GM19328 (cell line): Measurements from ENCODE around the gene FAM72C.
"Not testable (repeated sequence)": the region's sequence is repeated elsewhere in the genome, so short reads cannot be mapped to it uniquely, and the experiment has no call there.

ENCODE experiments used
- ATAC-seq: cut with Tn5 transposase; IDR thresholded peaks from one replicate; pipeline ENCODE4 v1.9.1; 2021; ENCODE audit warnings: mild to moderate bottlenecking, moderate library complexity; ENCODE audit not compliant: unreplicated experiment

Gene FAM72C

DNA sequence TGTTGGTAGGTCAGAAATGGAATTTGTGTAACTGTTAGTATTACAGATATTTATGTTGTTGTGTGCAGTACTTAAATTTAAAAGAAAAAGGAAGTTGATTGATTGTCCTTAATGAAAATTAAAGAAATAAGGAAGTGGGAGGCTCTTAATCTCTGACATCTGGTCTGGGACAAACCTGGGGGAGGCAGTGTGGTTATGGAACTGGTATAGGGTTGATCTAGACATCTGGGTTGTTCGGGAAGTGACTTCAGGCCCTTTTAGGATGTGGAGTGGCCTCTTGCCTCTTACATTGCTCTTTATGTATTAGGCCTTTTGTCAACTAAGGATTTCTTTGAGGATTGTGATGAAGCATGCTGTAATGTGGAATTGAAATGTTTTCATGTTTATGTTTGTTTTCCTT is 16.1 kb upstream of the FAM72C start:
- ATAC-seq = not testable (repeated sequence)

DNA sequence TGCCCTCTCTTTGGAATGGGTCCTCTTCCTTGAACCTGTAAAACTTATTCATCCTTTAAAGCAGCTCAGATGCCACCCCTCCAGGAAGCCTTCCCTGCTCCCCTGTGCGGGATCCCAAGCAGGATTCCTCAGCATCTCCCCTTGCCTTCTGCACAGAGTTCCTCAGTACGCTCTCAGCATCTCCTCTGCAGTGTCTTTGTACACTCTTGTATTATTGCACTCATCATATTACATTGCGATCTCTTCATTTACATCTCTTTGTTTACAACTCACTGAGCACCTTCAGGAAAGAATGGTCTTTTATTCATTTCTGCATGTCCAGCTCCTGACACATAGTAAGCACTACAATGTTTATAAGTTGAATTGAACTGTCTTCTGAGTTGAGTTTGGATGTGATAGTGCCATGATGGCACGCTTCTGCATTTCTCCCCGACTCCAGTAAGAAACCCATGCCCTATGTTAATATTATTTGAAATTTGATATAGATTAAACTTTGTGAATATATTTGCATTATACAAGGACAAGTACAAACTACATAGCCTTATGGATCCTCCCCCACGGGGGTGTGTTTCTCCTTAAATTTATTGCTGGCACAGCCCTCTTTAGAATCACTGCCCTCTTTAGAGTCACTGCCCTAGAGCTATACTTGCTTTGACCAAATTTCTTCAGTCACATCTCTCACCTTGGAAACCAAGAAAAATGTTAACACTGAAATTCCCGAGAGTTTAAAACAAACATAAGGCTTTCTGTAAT is 13.1 kb upstream of the FAM72C start:
- not testable (repeated sequence) for ATAC-seq

DNA sequence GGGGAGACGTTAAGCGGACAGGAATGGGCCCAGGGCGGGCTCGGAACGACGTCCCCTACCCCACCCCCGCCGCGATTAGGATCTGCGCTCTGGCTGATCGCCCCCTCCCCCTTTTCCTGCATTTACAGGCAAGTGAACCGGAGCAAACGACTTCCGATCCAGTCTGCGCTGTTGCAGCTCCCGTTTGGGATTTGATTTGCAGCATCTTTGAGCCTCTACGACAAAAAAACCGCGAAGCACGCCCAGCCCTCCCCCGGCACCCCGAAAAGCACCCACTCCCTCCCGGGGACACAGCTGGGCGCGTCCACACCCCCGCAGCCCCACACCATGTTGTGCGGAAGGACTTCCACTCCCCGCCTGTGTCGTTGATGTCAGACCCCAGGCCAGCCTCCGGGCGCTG is 2.6 kb upstream of the FAM72C start:
- not testable (repeated sequence) for ATAC-seq

DNA sequence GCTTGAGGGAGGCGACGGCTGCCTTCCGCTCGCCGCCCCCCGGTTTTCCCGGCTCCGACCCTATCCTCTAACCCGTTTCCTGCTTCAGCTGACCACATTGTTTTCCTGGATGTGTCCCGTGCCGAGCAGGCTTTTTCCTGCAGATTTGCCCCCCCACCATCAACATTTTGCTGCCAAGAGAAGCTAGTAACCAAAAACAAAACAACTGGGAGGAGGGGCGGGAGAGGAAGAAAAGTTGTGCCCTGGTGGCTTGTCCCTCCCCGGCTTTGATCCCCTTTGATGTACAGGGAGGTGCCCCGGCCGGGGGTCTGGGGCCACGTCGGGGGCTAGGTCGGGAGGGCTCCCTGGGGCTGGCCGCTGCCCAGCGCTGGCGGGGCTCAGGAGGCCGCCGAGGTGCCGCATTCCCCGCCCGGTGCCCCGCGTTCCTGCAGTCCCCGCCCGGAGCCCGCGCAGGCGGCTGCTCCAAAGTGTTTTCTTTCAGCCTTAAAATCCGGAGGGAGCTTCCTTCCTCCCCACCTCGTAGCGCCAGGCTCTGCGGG is 2.2 kb upstream of the FAM72C start:
- not testable (repeated sequence) for ATAC-seq

DNA sequence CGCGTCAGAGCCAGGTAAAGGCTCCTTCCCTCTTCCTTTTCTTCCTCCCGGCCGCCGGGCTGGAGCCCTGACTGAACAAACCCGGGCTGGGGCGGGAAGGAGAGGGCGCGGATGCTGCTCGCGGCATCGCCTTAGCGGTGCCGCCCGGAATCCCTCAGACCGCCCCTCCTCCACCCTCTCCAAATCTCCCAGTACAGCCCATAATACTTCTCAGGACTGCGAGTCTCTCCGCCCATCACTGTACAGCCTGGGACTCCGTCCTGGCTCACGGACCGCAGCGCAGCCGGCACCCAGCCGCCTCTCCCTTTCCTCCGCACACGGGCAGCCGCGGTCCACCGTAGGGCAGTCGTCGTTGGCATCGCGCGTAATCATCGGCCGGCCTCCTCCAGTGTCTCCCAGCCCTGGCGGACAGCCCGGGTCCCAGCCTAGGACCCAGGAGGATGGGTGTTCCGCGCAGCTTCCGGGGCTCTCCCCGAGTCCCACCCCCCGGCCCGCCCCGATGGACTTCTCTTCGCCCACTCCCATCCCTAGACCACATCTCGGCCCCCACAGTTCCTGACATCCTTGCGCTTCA is 1.1 kb upstream of the FAM72C start:
- peak; percentile 5 for ATAC-seq

DNA sequence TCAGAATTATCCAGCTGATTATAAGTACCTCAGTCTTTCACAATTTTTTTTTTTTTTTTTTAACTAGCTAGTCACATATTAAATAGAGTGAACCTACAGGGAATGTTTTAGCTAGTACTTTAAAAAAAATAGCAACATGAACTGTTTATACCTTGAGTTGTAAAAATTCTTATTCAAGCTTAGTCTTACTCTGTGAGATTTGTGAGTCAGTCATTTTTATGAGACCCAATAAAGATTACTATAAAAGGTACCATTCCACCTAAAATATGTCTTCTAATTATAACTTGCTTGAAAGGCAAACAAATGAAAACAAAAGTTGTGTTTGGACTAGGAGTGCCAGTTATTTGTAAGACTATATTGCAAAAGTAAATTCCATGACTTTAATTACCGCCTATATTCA is 5.9 kb downstream of the FAM72C start:
- not testable (repeated sequence) for ATAC-seq

DNA sequence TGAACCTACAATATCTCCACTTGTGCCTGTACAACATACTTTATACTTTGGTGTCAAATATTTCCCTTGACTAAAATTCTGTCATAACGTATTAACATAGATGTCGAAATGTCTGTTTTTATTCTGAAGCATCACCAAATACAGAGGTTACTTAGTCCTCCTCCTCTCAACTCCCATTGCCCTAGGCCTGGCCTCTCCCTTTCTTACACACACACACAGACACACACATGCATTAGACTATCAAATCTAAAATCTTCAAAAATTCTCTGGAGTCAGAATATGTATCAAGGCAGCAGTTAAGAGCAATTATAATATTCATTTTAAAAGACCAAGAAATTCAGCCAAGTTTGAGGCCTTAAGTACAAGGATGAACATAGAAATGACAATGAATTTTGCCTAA is 7.5 kb downstream of the FAM72C start:
- not testable (repeated sequence) for ATAC-seq

DNA sequence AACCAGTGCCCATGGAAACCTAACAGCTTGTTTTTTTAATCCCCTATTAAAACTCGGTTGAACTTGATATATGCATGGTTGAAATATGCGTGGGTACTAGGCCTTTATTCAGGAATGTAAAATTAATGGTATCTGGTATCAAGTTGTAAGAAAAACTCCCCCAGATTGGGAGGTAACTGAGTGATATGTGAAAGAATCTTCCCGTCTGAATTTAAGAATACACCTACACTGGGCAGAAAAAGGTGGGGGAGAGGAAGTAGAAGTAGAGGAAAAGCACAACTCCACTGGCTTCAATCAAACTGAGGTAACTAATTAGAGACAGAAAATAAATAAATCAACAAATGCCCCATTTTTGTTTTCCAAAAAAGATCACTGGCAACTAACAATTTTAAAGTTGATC is 15.9 kb downstream of the FAM72C start:
- ATAC-seq = not testable (repeated sequence)

DNA sequence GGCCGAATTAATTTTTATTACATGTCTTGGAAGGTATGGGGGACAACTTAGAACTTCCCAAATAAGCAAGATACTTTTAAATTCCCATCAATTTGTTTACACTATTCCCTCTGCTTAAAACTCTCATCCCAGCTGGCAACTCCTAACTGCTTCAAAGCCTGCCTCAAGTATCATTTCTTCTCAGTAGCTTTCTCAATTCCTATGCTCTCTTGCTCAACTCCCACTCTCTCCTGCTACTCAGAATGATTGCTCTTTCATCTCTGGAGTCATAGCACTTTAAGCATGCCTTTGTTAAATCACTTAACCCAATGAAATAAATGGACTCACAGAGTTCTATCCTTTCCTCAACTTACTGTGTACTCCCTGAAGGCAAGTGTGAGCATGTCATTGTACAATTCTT is 18.9 kb downstream of the FAM72C start:
- not testable (repeated sequence) for ATAC-seq

DNA sequence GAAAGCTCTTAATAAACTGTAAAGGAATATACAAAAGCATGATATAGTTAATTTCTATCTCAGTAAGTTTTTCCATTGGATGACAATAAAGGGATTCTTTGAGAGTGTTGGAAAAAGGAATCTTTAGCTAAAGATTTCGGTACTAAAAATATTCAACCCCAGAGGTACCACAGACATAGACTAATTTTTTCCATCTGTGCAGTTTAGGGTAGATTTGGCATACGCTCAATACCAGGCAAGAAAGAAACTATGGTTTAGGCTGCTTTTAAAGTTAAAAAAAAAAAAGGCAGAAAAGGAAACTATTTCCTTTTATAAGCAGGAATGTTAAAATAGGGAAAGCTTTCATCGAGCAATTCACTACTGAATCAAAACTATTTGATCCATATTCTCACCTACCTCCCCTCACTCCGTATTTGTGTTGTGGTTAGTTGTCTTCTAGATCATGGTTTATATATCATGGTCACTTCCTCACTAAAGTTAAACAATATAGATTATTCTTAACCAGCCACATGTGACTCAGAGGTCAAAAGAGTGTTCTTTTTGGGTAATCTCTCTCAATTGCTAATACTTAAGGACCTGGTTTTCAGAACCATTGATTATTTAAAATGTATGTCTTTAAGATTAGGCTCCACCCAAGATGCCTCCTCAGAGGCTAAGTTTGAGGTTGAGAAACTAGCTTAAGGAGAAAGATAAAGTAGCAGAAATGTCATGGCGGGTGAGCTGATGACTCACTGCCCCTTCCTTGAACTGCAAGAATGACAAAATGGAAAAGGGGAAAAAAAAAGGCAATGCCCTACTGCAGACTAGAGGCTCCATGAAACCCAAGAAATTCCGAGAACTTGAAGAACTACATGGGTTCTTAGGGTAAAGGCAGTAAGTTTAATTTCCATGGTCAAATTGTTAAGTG is 20.0 kb downstream of the FAM72C start:
- ATAC-seq = not testable (repeated sequence)

DNA sequence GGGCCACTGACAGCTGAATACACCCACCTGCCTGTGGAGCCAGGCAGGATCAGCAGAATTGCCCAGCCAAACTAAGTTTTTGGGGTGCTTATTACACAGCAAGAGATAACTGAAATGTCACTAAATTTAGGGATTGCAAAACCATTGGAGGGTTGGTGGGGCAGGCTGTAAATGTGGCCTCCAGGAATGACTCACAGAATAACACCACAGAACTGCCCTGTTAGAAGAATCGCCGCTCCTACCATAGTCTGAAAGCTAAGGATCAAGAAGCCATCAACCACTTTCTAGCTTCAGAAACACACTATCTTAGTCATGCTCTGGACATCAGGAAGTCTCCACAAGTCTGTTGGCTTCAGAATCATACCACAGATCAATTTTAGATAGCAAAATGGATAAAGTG is 24.0 kb downstream of the FAM72C start:
- ATAC-seq = not testable (repeated sequence)

DNA sequence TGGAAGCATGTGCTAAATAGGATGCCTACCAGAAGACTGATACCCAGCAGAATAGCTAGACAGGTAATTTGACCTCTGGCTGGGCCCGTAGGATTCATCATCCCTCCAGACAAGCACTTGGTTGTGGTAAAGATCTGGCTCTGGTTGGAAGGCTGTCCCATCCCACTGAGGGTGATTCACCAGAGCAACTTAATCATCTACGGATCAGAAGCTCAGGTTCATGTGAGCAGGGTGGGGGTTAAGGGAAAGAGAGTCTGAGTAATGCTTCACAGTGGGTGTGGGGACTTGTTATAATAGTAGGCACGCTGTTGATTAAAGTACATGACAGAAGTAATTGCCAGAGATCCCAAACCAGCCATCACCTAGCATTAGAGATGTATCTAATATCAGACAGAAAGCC is 26.5 kb downstream of the FAM72C start:
- ATAC-seq = not testable (repeated sequence)

DNA sequence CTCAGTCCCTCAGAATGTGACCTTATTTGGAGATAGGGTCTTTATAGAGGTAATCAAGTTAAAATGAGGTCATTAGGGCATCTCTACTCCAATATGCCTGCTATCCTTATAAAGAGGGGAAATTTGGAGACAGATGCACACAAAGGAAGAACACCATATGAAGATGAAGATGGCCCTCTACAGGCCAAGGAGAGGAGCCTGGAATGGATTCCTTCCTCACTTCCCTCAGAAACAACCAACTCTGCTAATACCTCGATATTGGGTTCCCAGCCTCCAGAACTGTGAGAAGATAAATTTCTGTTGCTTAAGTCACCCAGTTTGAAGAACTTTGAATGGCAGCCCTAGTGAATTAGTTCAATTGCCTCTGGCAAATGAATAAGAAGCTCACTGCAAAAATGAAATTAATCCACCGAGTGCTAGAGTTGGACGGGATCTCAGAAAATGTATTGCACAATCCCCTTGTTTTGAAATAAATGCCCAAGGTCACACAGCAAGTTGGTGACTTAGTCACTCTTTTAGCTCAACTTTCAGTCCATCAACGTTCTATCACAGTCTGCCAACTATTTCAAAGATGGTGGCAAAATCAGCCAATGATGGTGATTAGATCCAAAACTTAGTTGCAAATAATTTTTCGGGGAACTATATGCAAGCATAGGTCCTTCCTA is 27.1 kb downstream of the FAM72C start:
- ATAC-seq = not testable (repeated sequence)

DNA sequence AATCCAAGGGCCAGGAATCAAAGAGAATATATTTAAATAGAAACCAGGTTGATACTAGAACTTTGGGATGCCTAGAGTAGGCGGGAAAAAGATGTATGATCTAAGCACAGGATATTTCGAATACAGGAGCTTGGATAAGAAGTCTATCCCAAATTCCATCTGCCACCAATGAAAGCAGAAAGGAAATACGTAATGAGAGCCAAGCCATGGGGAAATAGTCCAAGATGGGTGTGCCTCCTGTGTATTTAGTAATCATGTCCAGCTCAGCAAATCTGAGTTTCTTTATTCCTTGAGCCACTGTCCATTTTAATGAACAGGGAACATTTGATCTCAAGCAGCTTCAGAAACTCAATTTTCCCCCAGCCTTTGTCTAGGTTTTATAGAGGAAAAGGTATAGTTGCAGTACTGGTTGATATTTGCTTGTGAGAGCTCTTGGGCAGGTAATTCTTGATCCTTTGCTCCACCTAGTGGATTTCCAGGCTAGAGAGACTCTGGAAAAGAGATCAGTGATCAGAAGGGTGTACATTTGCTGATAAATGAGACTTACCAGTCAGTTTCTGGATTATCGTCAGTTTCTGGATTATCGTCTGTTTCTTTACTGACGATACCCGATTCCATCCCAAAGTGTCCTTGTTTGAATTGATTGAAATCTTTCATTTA is 28.3 kb downstream of the FAM72C start:
- ATAC-seq = not testable (repeated sequence)

DNA sequence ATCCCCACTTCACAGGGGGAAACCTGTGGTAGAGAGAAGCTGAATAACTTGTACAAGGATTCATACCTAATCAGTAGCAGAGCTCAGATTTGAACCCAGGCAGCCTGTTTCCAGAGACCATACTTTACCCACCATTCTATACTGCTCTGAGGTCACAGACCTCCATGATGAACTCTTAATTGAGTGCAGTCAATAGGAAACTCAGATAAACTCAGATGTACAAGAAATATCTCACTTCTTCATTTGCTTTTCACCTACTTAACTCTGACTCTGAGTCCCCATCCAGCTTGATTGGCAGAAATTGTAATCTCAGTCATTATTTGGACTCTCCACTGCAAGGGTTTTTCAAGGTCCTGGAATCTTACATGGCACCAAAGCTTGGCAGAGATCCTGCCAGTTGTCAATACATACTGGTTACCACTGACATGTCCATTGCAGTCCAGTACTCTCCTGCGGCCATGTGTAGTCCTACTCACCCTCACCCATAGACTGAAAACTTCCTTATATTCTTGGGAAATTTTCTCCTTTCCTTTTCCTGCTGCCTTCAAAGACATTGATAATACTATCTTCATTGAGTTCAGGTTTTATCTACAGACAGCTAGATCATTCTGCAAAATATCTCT is 29.4 kb downstream of the FAM72C start:
- not testable (repeated sequence) for ATAC-seq

DNA sequence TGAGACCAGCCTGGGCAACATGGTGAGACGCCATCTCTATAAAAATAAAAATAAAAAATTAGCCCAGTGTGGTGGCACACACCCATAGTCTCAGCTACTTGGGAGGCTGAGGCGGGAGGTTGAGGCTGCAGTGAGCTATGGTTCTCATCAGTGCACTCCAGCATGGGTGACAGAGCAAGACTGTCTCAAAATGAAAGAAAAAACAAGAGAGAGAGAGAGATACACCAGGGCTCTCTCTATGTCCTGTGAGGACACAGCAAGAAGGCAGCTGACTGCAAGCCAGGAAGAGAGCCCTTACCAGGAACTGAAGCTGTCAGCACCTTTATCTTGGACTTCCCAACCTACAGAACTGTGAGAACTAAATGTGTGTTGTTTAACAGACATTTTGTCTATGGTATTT is 32.1 kb downstream of the FAM72C start:
- not testable (repeated sequence) for ATAC-seq

DNA sequence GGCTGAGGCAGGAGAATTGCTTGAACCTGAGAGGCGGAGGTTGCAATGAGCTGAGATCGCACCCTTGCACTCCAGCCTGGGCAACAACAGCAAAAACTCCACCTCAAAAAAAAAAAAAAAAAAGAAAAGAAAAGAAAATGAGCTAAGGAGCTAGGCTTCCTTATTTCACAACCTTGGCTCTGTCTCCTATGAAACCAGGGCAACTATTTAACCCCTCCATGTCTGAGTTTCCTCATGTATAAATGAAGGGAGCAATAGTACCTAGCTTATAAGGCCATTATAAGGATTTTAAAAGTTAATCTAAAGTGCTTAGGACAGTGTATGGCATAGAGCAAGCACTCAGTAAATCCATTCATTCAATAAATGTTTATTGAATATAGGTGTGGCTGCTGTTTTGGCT is 32.9 kb downstream of the FAM72C start:
- not testable (repeated sequence) for ATAC-seq

DNA sequence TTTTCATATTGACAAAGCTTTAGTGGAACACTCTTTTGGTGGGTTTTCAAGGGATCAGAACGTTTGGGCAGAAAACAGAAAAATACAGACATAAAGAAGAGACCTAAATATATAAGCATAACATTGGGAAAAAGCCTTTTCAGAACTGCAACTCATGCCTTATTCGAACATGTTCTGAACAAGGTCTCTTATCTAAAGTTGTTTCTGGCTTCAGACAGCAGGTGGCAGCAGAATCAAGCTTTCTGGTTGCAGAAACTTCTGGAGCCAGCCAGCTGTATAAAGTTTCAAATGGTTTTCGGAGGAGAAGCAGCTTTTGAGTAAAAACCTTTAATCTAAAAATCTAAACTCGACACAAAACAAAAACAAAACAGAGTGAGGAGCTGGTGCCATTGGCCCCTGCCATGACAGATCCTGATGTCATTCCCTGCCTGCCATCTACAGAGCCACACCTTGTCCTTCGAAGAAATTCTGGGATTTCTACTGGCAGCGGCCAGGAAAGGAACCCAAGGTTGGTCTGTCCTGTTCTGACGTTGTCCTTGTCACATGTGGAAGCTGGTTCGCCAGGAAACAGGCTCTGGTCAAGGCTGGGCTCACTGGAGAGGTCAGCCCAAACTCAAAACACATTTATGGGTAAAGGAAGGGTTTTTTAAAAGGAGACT is 35.2 kb downstream of the FAM72C start:
- ATAC-seq = not testable (repeated sequence)

DNA sequence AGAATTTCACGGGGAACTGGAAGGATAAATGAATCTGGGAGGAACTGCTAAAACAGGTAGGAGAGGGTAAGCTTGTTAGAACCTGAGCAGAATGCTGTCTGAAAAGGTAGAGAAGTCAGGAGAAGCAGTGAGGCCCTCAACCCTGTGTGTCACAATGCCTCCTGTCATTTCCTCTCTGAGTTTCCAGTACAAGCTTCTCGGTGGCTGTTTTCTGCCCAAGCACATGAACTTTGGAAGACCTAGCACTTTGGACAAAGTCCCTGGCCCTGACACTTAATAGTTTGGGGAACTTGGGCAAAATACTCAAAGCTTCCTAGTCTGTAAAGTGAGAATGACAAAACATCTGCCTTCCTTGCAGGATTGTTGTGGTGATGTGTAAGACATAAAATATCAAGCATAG is 52.7 kb downstream of the FAM72C start:
- ATAC-seq = not testable (repeated sequence)
